GM21619 (cell line): Measurements from ENCODE around the gene TUBA1B.
"Not testable (repeated sequence)": the region's sequence is repeated elsewhere in the genome, so short reads cannot be mapped to it uniquely, and the experiment has no call there.

ENCODE experiments used
- ATAC-seq: cut with Tn5 transposase; IDR thresholded peaks from one replicate; pipeline ENCODE4 v1.9.1; 2021; ENCODE audit not compliant: unreplicated experiment

The TUBA1B gene

DNA sequence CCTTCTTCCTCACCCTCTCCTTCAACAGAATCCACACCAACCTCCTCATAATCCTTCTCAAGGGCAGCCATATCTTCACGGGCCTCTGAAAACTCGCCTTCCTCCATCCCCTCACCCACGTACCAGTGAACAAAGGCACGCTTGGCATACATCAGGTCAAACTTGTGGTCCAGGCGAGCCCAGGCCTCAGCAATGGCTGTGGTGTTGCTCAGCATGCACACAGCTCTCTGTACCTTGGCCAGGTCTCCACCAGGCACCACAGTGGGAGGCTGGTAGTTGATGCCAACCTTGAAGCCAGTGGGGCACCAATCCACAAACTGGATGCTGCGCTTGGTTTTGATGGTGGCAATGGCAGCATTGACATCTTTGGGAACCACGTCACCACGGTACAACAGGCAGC is 3.2 kb downstream of the TUBA1B start:
- not testable (repeated sequence) for ATAC-seq

DNA sequence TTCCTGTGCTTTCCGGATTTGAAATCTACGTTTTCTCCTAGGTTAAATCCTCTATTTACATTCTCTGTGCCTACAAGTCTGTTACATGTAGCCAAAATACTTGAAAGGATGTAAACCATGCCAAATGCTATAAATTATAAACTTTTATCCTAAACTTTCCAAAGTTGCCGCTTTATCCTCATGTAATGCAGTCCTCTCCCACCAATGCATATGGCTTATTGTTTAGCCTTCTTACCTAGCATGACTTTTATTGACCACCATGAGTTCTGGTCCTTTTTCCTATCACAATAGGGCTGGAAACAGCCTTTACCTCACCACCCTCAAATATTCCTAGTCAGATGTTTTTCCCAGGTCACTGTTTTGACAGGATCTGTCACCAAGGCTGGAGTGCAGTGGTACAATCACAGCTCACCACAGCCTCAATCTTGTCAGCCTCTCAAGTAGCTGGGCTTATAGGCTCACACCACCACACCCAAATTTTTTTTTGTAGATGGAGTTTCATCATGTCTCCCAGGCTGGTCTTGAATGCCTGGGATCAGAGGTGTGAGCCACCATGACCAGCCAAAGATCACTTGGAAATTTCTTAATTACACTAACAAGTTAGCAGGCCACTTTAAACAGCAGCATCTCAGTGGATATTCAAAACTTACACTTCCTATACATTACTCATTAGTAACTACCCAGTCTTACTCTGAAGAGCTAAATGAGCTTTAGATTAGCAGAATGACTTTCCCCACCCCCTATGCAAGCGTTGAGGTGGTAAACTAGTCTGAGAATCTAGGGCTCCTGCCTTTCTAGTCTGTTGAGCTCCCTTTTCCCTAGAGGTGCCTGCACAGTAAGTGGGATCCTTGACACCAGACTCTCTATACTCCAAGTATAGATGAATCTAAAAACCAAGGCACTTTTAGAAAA is 4.1 kb downstream of the TUBA1B start:
- ATAC-seq, result no peak

DNA sequence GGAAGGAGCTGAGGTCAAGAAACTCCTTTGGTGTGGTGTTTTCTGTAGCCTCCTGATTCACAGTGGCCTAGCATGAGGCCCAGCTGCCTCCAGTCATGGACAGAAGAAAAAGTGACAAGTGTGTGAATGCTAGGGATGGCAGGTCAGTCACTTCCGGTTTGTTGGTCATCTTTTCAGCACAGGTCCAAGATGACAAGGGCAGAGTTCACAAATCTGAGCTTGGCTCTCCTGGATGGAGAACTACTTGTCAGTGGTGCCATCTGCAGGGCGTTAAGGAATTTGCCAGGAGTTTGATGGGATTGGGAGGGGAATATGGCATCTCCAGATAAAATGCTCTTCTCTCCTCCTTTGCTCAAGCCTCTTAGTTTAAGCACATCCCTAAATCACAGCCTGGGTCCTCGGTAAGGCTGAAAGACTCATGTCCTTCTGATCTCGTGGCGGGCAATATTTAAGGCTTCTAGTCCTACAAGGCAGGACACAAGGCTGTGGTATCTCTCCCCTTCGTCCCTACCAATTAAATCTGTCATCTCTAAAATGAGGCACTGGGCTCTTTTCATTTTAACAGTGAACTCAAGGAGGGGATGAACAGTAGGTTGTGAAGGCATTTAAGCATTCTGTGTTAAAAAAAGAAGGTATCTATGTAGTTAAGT is 10.0 kb downstream of the TUBA1B start:
- no peak for ATAC-seq

DNA sequence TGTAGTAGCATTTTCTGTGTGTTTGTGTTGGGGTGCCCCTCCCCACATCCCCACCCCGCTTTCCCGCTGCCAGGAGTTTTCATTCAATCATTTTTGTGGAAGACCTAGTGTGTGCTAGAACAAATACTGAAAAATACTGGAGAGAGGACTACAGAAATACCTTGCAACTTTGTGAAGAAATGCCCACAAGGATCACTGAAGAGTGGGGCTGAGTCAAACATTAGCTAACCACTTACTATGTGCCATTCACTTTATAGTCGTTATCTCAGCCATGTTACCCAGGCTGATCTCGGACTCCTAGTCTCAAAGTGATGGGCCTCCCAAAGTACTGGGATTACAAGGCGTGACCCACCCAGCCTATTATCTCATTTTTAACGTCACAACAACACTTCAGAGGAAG is 20.0 kb downstream of the TUBA1B start:
- no peak for ATAC-seq

DNA sequence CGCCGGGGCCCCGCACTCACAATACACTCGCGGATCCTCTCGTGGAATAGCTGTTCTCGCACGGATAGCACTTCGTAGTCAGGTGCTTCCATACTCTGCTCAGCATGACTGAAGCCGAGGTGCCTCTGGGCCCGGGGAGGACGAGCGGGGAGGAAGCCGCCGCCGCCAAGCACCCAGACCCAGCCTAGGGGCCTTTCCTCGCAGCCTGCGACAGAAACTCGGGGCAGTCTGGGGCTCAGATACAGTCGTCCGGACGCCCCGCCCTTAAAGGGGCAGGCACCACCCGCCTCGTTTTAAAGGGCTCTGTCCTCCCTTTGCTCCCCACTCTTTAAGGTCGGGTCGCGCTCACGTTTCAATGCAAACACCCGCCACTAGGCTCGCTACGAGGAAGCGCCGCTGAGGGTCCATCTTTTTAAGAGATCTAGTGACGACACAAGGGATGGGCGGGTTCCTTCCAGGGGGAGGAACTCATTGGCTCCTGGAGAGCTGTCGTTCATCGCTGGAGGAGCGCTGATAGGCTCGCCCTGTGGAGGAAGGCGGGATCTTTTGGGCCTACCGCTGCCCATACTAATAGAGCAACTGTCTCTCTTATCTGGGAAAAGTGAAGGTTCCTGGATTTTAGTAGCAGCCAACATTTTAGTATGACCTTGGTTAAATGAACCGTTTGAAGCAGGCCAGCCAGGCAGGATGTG is 20.6 kb downstream of the TUBA1B start, which contains the start of gene LMBR1L:
Gene LMBR1L (minus strand): TSS at position 384 of the 692 bp plus-strand sequence. CDS start 292 bp downstream, at position 92.
- peak; percentile 99 for ATAC-seq

DNA sequence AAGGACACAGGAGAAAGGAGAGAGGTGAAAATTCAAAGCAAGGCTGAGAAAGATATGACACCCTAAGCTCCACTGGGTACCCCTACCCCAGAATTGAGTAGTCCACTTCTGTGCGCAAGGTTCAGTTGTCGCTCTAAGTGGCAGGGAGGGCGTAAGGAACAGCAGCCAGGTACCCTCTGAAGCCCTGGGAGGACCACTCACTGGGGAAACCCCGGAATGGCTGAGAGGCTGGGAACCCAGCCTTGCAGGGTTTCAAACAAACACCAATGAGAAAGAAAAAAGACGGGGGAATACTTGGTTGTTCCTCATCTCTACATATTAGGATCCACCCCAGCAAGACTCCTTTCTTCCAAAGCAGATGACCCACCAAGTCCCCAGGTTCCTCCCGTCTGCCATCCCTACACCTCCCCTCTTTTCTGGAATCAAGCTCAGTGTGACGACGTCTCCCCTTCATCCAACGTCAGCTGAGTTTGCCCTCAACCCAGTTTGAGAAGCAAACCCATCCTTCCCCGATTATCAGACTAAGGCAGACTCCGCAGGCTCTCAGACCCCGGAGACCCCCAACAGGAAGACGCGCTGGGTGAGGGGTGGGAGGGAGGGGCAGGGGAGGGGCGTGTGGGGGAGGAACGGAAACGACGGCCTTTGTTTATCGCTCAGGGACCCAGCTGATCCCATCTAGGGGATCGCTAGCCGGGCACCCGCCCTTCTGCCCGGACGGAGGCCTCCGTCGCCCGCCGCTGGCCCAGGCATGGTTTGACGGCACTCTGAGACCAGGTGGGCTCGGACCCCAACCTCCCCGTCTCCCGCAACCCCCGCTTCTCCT is 21.3 kb downstream of the TUBA1B start:
- ATAC-seq, result peak; percentile 3

DNA sequence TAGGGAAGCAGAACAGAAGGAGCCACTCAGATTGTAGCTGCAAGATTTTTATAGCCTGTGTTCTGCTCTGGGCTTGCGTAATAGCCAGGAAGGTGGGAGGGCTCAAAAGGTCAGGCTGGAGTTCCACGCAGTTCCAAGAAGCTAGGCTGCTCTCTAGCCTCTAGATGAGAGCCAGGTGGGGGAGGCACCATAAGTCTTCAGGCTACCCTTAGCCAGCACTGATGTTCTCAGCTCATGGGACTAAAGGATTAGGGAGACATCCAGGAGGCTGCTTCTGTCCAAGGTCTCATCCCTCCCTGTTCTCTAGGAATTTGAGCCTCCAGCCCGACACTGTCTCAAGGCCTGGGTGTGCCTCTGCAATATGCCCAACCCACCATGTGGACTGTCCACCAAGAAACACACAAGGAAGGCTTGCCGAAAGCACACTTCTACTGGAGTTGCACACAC is 22.2 kb downstream of the TUBA1B start:
- ATAC-seq, result no peak

DNA sequence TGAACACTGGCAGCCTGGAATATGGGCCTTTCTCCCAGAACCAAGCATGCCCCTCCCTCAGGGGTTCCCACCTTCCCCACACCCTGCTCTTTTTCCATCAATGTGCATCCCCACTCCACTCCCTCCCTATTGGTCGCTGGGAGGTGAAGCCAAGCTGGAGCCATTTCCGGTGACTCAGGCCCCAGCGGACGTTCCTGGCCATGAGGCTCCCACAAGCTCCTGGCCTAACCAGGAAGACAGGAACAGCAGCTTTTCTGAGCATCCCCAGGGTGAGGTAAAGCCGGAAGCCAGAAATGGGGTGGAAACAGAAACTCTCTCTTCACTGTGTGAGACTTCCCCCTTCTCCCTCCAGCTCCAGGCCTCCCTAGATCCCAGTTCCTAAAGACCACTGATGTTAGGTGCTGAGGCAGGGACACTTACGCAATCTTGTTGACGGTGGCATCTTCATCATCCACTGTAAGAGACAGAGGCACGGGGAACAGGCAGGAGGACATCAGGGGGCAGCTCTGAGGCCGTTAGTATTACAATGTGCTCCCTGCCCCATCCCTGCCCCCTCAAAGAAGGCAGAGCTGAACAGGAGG is 25.6 kb downstream of the TUBA1B start:
- ATAC-seq, result no peak

DNA sequence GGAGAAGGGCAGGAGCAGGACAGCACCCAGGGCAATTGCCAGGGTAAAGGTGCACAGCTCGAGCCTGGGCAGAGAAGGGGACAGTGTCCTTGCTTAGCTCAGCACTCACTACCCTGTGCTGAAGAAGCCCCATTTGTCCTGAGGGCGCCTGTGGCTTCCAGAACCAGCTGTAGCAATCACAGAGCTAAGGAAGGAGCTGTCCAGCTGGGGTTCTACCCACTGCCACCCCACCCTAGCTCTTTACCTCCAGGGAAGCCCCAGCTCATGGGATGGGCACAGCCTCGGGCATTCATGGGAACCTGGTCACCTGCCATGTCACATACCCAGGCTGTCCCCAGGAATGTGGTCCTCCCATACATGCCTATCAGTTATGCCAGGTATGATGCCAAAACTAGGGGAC is 26.4 kb downstream of the TUBA1B start:
- no peak for ATAC-seq

DNA sequence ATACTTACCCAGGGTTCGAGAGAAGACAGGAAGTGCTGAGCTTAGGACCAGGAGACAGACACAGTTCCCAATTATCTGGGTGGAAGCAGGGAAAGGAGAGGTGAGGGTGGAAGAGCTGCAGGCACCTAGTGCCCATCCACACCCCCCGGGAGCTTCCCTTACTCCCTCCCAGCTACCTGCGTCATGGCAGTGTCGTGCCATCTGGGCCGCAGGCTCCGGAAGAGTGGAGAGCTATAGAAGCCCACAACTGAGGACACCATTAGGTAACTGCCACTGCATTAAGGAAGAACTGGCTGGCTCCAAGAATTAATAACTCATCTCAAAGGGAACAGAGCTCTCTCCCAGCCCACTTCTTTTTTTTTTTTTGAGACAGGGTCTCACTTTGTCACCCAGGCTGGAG is 30.8 kb downstream of the TUBA1B start:
- ATAC-seq, result no peak

DNA sequence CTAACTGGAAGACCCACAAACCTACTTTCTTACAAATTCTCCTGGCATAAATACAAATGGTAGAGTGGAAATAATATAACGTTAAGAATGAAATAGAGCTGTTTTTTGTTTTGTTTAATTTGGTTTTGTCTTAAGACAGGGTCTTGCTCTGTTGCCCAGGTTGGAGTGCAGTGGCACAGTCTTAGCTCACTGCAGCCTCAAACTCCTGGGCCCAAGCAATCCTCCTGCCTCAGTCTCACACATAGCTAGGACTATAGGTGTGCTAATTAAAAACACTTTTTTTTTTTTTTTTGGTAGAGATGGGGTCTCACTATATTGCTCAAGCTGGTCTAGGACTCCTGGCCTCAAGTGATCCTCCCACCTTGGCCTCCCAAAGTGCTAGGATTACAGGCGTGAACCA is 32.5 kb downstream of the TUBA1B start:
- no peak for ATAC-seq

DNA sequence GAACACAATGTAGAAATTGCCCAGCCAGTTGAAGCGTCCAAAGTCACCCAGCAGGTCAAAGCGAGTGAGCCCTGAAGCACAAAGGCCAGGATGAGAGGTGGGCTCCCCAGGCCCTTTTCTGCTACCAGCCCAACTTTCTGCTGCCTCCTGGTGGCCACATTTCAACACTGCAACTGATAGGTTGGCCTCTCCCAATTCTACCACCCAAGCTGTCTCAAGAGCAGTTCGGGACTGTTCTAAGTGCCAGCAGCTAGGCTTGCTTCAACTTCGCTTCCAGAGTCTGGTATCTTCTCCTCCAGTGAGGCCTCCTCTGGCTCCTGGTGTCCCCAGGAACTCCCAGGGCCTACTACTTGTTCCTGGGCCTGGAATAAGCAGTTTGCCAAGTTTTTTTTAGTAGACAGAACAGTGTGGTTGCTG is 33.2 kb downstream of the TUBA1B start:
- ATAC-seq, result no peak

DNA sequence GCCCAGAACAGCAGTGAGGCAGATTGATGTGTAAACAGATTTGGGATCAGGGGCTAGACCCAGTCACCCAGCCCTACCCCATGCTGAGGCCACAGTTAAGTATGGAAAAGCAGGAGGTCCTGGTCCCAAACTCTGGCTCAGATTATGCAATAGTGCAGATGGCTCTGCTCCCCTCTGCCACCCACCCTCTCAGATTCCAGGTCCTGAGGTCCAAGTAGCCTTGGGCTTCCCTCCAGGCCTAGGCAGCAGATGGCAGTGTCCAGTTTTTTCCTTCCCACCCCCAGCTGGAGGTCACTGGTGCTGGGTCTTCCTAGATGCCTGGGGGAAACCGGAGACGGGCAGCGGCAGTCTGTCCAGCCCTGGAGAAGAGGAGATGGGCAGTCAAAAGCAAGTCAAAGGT is 33.8 kb downstream of the TUBA1B start:
- ATAC-seq, result no peak

DNA sequence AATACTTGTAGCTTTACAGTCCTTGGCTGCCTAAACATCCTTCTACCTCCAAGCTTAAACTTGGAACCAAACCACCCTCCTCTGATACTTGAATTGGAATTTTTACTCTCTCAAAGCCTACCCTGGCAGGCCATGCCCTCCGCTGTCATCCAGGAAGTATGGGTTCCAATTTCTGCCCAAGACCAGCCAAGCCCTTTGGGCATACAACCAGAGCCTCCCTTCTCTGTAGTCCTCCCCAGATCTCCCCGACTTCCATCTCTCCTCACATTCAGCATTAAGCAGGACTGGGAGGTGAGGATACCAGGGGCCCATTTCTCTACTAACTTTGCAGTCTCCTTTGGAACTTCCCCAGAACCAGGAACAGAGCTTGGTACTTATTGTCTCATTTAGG is 36.2 kb downstream of the TUBA1B start:
- ATAC-seq, result no peak

DNA sequence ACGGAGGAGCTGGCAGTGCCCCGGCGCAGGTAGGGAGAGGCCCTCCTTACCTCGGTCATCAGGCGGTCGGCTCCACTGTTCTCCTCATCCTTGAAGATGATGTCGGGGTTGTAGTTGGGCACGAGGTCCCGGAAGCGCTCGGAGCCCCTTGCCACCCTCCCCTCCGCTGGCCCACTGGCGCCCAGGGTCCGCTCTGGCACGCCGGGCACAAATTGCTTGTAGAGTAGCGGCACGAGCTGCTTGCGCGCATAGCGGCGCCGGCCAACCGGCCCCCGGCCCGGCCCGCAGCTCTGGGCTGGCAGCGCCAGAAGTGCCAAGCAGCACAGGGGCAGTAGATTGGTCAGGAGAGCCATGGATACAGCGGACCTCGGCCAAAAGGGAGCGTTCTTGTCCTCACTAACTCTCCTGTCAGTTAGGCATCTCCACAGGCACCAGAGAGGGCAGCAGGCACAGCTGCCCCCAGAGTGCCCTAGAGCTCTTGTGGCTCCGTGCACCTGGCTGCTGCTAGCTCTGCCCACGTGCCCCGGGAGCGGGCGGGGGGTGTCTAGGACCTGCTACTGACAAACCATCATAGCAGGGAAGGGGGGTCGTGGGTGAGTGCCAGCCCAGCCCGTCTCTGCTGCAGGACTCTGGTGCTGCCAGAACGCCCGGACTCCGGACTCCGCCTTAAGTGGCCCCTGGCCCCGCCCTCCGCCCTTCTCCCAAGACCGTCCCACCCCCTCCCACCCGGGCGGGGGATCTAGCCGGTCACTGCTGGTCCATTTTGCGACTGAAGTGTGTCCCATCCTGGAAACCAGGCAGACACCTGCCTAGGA is 36.8 kb downstream of the TUBA1B start, which contains the start of gene DHH:
Gene DHH (minus strand): TSS at position 642 of the 815 bp plus-strand sequence. CDS start 289 bp downstream, at position 353.
- ATAC-seq, result no peak

DNA sequence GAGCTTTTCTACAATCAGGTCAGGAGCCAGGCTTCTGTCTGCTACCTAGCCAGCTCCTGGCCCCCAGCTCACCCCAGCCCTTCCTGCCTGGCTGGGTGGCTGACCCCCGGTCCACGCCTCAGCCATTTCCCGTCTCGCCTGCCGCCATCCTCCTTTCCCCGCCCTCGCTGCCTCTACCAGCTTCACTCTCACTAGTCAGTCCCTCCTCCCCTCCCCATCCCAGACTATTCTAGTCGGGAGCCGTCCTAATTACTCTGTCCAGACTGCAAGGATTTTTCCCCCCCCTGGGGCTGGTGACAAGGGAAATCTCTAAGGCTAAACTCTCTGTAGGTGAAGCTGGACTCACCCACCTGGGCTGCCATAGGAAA is 37.4 kb downstream of the TUBA1B start:
- ATAC-seq, result no peak

DNA sequence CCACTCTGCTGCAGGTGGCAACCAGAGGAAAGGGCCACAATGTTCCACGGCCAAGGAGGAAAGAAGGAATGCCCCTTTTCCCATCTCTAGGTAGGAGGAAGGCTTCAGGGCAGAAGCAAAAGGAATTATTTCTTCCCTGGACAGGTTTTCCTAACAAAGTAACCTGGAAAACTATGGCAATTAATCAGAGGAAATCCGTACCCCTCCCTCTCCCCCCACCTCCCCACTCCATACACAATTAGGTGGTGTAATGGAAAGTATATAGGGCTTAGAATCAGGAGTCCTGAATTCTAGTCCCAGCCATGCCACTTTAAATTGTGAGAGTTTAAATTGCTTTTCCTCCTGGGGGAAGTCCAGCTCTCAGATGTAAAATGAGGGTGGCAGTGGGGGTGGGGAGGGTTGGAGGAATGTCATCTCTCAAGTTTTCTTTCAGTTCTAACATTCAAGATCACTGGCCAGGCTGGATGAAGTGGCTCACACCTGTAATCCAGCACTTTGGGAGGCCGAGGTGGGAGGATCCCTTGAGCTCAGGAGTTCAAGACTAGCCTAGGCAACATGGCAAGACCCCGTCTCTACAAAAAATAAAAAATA is 38.3 kb downstream of the TUBA1B start:
- ATAC-seq, result no peak

DNA sequence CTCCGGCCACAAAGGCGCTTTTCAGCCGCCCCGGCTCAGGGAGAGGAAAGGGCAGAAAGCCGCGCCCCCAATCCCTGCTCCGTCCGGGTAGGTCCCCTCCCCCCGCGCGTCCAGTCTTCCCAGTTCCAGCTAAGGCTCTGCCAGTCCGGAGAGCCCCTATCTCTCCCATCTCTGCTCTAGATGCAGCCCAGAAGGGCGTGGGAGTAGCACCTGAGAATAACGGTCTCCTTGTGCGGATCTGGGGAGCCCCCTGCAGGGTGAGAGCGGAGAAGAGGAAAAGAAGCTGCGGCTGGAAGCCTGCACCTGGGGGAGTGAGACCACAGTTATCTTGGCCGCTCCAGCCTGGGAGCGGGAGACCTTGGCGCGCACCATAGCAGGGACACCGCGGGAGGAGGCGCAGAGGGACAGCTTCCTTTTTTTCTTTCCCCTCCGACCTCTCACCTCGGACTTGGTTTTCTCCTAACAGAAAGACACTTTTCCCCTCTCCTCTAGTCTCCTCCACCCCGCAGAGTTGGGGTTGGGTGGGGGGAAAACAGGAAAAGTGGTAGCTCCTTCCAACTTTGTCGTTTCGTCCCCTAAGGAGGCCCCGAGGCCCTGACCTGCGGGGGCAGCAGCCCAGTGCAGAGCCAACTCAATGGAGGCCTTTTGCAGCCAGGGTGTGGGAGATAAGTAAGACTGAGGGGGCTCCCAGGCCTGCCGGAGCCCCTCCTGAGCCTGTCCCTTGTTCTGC is 38.9 kb downstream of the TUBA1B start:
- no peak for ATAC-seq

DNA sequence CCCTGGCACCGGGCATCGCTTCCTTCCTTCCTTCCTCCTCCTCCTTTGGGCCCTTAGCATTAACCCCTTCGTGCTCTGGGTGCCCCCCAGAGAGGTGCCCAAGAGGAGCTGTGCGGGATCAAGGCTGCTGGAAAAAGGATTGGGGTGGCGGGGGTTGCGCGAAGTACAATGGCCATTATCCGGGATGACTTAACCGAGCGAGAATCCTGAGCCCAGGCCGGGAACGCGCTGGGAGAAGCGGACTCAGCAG is 39.4 kb downstream of the TUBA1B start:
- no peak for ATAC-seq
